ENCODE measurements around the gene RIN2. TPM values are rescaled to one million over a fixed set of nuclear protein-coding genes. Genes with fewer than 3 reads are reported as not detected.

The RIN2 gene
- total RNA-seq, 2 donors from 2014 or later = not detected

- Mint-ChIP-seq H3K27me3 (no peaks in the 10 kb centered on the region), H3K4me3 (no peak overlapping the region), H3K27ac (no peak overlapping the region), H3K36me3 (ENCODE audit: low read depth) (no peaks in the 10 kb centered on the region), H3K4me1 (no peaks in the 10 kb centered on the region), H3K9me3 (no peaks in the 10 kb centered on the region)
- ATAC-seq (replicated peaks) = no peak
Measured at GRCh38 chr20:19727251-19727847, 30.7 kb upstream of the RIN2 start.

DNA sequence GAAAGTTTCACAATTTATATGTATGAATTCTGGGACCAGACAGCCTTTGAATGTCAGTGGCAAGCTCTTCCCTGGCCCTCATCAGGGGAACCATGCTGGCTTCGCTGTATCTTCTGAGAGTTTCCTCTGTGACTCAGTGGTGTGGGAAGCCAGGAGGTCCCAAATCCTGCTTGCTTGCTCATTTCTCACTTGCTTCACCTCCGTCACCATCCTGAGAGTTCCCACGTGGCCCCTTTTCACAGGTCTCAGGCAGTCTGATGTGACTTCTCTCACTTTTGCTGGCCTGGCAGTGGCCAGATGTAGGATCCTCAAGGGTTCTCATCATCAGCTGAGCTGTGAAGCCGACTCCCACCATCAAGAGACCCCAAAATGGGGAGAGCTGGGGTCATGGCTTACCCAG is 28.4 kb upstream of the RIN2 start:
- Mint-ChIP-seq H3K4me1 (no peaks in the 10 kb centered on the region), H3K27me3 (no peaks in the 10 kb centered on the region), H3K9me3 (no peaks in the 10 kb centered on the region), H3K36me3 (ENCODE audit: low read depth) (no peaks in the 10 kb centered on the region), H3K27ac (no peak overlapping the region), H3K4me3 (no peak overlapping the region)
- peak; percentile 58 for ATAC-seq (replicated peaks)

DNA sequence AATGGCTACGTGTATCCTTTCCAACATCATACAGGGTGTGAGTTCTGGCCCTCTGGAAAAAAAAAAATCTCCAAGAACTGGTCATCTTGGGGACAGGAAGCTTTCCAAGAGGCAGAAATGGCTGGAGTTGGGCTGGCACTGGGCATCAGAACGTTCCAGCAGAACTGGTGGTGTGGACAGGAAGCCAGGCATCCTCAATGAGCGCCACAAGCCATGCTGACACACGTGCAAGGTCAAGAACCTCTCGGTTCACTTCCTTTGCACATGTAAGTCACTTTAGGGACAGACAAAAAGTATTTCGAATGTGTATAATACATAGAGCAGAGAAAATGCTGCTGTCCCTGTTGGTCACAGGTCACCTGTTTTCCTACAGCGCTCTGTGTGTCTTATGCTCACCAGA is 27.4 kb upstream of the RIN2 start:
- no peak overlapping the region for H3K27ac Mint-ChIP-seq
- H3K36me3 Mint-ChIP-seq (ENCODE audit: low read depth) = no peaks in the 10 kb centered on the region
- no peaks in the 10 kb centered on the region for H3K4me1 Mint-ChIP-seq
- no peak overlapping the region for H3K4me3 Mint-ChIP-seq
- ATAC-seq (replicated peaks) = no peak
- no peaks in the 10 kb centered on the region for H3K27me3 Mint-ChIP-seq
- no peaks in the 10 kb centered on the region for H3K9me3 Mint-ChIP-seq

DNA sequence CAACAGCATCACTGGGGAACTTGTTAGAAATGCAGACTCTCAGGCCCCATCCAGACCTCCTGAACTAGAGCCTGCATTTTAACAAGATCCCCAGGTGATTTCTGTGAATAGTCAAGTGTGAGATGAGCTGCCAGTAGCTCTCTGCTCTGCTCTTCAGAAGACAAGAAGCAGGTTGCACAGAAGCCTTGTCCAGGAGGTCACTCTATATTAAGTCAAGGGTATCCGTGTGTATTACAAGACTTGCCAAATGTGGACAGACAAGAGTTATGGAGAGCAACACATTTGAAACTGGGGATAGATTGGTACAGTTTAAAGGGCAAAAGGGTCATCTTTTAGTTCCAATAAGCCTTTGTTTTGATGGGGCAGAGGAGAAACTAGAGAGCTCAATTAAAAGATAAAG is 23.2 kb upstream of the RIN2 start:
- H3K4me3 Mint-ChIP-seq = no peak overlapping the region

DNA sequence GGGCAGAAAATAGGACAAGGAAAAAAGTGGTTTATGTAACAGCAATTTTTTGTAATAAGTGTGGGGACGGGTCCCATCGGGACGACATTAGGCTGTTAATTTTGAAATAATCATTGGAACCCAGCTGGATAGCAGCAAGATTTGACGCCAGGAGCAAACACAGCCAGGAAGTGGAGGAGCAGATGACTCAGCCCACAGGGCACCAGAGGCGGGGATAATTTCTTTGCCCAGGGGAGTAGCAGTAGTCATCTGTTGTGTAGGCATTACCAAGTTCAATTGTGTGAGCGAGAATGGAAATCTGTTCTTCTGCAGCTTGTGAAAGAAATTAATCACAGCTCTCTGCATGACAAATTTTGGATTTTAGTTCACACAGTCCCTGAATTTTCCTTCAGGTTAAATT is 22.6 kb upstream of the RIN2 start:
- peak; percentile 76 for ATAC-seq (replicated peaks)
- no peaks in the 10 kb centered on the region for H3K4me1 Mint-ChIP-seq
- H3K27ac Mint-ChIP-seq = no peak overlapping the region
- H3K4me3 Mint-ChIP-seq = no peak overlapping the region
- no peaks in the 10 kb centered on the region for H3K27me3 Mint-ChIP-seq
- H3K9me3 Mint-ChIP-seq = no peaks in the 10 kb centered on the region
- no peaks in the 10 kb centered on the region for H3K36me3 Mint-ChIP-seq (ENCODE audit: low read depth)

More for the DNA sequence above, 23.2 kb upstream of the RIN2 start:
- Mint-ChIP-seq H3K27ac (no peak overlapping the region), H3K4me1 (no peaks in the 10 kb centered on the region), H3K27me3 (no peaks in the 10 kb centered on the region), H3K9me3 (no peaks in the 10 kb centered on the region), H3K36me3 (ENCODE audit: low read depth) (no peaks in the 10 kb centered on the region)
- ATAC-seq (replicated peaks) = no peak

- Mint-ChIP-seq H3K4me1 (no peaks in the 10 kb centered on the region), H3K36me3 (ENCODE audit: low read depth) (no peaks in the 10 kb centered on the region), H3K9me3 (no peaks in the 10 kb centered on the region), H3K27me3 (peaks cover 14% of the 10 kb centered on the region), H3K27ac (no peak overlapping the region), H3K4me3 (no peak overlapping the region)
- ATAC-seq (replicated peaks) = peak; percentile 89
Measured at GRCh38 chr20:19737025-19737424, 21.0 kb upstream of the RIN2 start.

DNA sequence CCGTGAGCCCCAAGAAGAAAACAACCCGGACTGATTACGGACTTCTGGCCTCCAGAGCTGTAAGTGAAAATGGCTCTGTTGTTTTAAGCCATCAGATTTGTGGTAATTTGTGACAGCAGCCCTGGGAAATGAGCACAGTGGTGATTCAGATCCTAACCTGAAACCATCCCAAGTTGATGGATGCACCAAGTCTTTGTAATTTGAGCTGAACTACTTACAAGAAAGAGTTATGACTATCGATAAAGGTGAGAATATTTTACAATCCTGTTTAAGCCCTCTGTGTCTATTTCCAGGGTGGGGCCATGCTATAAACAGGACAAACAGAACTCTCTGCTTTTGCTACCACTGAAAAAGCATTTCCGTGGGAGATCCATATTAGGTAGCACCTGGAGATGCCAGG is 19.1 kb upstream of the RIN2 start:
- Mint-ChIP-seq H3K9me3 (no peaks in the 10 kb centered on the region), H3K27me3 (peaks cover 14% of the 10 kb centered on the region), H3K4me3 (no peak overlapping the region), H3K36me3 (ENCODE audit: low read depth) (no peaks in the 10 kb centered on the region), H3K27ac (no peak overlapping the region), H3K4me1 (no peaks in the 10 kb centered on the region)
- no peak for ATAC-seq (replicated peaks)

DNA sequence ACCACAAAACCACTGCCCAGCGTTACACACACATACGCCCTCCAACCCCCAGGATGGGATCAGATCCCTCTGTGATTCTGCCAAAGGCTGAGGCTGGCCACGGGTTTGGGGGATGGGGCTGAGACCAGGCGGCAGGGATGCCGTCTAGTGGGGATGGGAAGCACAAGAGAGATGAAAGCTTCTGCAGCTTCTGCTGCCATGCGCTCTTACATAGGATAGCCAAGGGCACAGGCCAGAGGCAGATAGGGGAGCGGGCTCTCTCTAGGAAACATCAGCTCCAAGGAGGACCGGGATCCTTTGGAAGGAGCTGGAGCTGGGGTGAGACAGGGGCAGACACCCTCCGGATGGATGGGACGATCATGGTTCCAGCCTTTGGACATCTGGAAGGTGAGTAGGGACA is 18.7 kb upstream of the RIN2 start:
- Mint-ChIP-seq H3K27ac (no peak overlapping the region), H3K36me3 (ENCODE audit: low read depth) (no peaks in the 10 kb centered on the region), H3K9me3 (no peaks in the 10 kb centered on the region), H3K4me3 (no peak overlapping the region), H3K4me1 (no peaks in the 10 kb centered on the region), H3K27me3 (peaks cover 14% of the 10 kb centered on the region)
- ATAC-seq (replicated peaks) = no peak

DNA sequence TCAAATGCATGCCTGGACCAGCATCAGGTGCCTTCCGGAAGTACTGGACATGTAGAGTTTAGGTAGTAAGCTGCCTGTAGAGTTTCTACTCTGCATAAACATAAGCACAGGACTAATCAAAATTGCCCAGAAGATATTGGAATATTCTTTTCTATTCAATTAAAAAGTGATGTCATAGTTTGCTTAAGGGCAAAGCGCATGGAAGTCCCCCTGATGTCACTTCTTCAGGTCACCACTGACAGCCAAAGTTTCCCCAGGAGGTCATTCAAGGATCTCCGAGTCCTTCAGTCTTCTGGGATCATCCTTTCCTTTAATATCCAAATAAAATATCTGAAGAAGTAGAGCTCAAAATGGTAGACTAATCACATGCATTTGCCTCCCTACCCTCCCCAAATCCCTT is 17.5 kb upstream of the RIN2 start:
- no peak overlapping the region for H3K4me3 Mint-ChIP-seq

GRCh38 chr20:19741924-19742323 is 16.1 kb upstream of the RIN2 start:
- Mint-ChIP-seq H3K4me3 (no peak overlapping the region), H3K27ac (no peak overlapping the region), H3K9me3 (peaks cover 4% of the 10 kb centered on the region), H3K27me3 (peaks cover 14% of the 10 kb centered on the region), H3K36me3 (ENCODE audit: low read depth) (no peaks in the 10 kb centered on the region), H3K4me1 (no peaks in the 10 kb centered on the region)
- no peak for ATAC-seq (replicated peaks)

More for the DNA sequence above, 17.5 kb upstream of the RIN2 start:
- peaks cover 4% of the 10 kb centered on the region for H3K9me3 Mint-ChIP-seq
- peaks cover 14% of the 10 kb centered on the region for H3K27me3 Mint-ChIP-seq
- ATAC-seq (replicated peaks) = no peak
- no peaks in the 10 kb centered on the region for H3K36me3 Mint-ChIP-seq (ENCODE audit: low read depth)
- H3K27ac Mint-ChIP-seq = no peak overlapping the region
- no peaks in the 10 kb centered on the region for H3K4me1 Mint-ChIP-seq

GRCh38 chr20:19742974-19743639 is 15.0 kb upstream of the RIN2 start:
- Mint-ChIP-seq H3K4me1 (no peaks in the 10 kb centered on the region), H3K36me3 (ENCODE audit: low read depth) (no peaks in the 10 kb centered on the region), H3K9me3 (peaks cover 4% of the 10 kb centered on the region), H3K4me3 (no peak overlapping the region), H3K27me3 (peaks cover 20% of the 10 kb centered on the region), H3K27ac (no peak overlapping the region)
- no peak for ATAC-seq (replicated peaks)

DNA sequence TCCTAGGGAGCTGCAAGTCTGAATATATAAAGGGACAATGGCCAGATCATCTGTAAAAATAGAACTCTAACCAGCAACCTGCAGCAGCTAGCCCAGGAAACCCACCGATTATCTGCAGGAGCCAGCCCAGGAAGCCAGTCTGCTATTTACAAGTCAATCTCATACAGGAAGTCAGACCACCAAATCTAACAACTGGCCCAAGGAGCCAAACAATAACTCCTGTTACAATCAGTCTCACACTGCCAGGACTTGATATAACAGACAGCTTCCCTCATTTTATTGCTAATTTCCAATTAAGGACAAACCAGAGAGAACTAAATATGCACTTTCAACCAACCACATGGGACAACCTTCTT is 14.4 kb upstream of the RIN2 start:
- H3K4me1 Mint-ChIP-seq = no peaks in the 10 kb centered on the region
- peaks cover 20% of the 10 kb centered on the region for H3K27me3 Mint-ChIP-seq
- ATAC-seq (replicated peaks) = no peak
- H3K36me3 Mint-ChIP-seq (ENCODE audit: low read depth) = no peaks in the 10 kb centered on the region
- no peak overlapping the region for H3K4me3 Mint-ChIP-seq
- peaks cover 4% of the 10 kb centered on the region for H3K9me3 Mint-ChIP-seq
- no peak overlapping the region for H3K27ac Mint-ChIP-seq

DNA sequence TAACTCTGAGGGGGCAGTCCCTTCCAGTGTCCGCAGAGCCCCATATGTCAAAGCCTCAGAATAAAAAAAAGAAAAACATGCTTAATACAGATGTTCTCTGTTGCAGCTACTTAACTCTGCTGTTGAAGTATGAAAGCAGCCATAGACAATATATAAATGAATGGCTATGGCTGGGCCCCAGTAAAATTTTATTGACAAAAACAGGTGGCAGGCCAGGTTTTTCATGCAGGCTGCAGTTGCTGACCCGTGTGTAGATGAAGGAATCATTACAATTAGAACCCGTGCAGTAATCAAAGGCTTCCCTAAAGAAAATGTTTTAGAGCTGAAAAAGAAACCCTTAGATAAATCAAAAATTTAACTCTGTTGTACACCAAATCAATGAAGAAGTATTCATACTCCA is 13.0 kb upstream of the RIN2 start:
- no peak overlapping the region for H3K27ac Mint-ChIP-seq
- no peaks in the 10 kb centered on the region for H3K4me1 Mint-ChIP-seq
- no peaks in the 10 kb centered on the region for H3K36me3 Mint-ChIP-seq (ENCODE audit: low read depth)
- peaks cover 20% of the 10 kb centered on the region for H3K27me3 Mint-ChIP-seq
- peaks cover 4% of the 10 kb centered on the region for H3K9me3 Mint-ChIP-seq
- no peak for ATAC-seq (replicated peaks)
- no peak overlapping the region for H3K4me3 Mint-ChIP-seq

GRCh38 chr20:19745584-19745983 is 12.5 kb upstream of the RIN2 start:
- Mint-ChIP-seq H3K27ac (no peak overlapping the region), H3K4me1 (no peaks in the 10 kb centered on the region), H3K36me3 (ENCODE audit: low read depth) (no peaks in the 10 kb centered on the region), H3K27me3 (peaks cover 20% of the 10 kb centered on the region), H3K9me3 (peaks cover 4% of the 10 kb centered on the region), H3K4me3 (no peak overlapping the region)
- ATAC-seq (replicated peaks) = no peak

DNA sequence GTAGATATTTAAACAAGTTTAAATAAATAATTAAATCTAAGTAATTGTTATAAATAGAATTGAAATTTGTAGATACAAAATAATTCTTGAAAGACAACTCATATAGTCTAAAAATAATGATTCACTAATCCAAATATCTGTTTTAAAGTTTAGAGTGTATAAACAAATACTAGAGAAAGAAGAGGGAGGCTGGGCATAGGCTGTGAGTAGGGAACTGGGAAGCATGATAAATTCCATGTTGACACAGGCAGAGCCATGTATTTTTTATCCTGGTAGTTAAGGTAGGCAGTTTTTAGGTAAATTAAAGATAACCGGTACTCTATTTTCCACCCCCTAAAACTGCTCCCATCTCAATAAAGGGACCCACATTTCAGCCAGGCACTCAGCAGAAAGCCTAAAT is 11.7 kb upstream of the RIN2 start:
- Mint-ChIP-seq H3K9me3 (peaks cover 4% of the 10 kb centered on the region), H3K36me3 (ENCODE audit: low read depth) (no peaks in the 10 kb centered on the region), H3K27me3 (peaks cover 15% of the 10 kb centered on the region), H3K4me1 (no peaks in the 10 kb centered on the region), H3K27ac (no peak overlapping the region), H3K4me3 (no peak overlapping the region)
- ATAC-seq (replicated peaks) = no peak

GRCh38 chr20:19747903-19748302 is 10.2 kb upstream of the RIN2 start:
- no peak overlapping the region for H3K4me3 Mint-ChIP-seq
- ATAC-seq (replicated peaks) = no peak
- peaks cover 10% of the 10 kb centered on the region for H3K27me3 Mint-ChIP-seq
- no peaks in the 10 kb centered on the region for H3K36me3 Mint-ChIP-seq (ENCODE audit: low read depth)
- no peak overlapping the region for H3K27ac Mint-ChIP-seq
- peaks cover 4% of the 10 kb centered on the region for H3K9me3 Mint-ChIP-seq
- no peaks in the 10 kb centered on the region for H3K4me1 Mint-ChIP-seq

All from activated T-helper 17 cell treated with anti-CD3 and anti-CD28 coated beads, Interleukin-2, amount 50 U/mL, for 72 hours (primary cell).